Type B pancreatic cell (in vitro differentiated cells): Measurements from ENCODE around the gene GNB5. TPM values are rescaled to one million over a fixed set of nuclear protein-coding genes. Genes with fewer than 3 reads are reported as not detected.

ENCODE experiments used
- DNase-seq: peaks from one replicate; pipeline ENCODE4 v3.0.0; 2021; ENCODE audit warnings: mixed read lengths; ENCODE audit not compliant: unreplicated experiment; ENCODE audit errors: extremely low spot score
- H3K27ac Mint-ChIP-seq: 2 replicates; pipeline ENCODE4 v1.8.0; 2021; ENCODE audit warnings: mild to moderate bottlenecking, mixed read lengths
- H3K27me3 Mint-ChIP-seq: 2 replicates; pipeline ENCODE4 v1.8.0; 2021; ENCODE audit warnings: mixed read lengths
- H3K36me3 Mint-ChIP-seq: 2 replicates; pipeline ENCODE4 v1.8.0; 2021; ENCODE audit warnings: mixed read lengths
- H3K4me1 Mint-ChIP-seq: one replicate; pipeline ENCODE4 v1.8.0; 2021; ENCODE audit warnings: mixed read lengths; ENCODE audit not compliant: unreplicated experiment
- H3K4me3 Mint-ChIP-seq: 2 replicates; pipeline ENCODE4 v1.8.0; 2021; ENCODE audit warnings: mild to moderate bottlenecking, mixed read lengths
- H3K9me3 Mint-ChIP-seq: 2 replicates; pipeline ENCODE4 v1.8.0; 2021; ENCODE audit warnings: mixed read lengths
- CTCF ChIP-seq: fragments of 200-600 bp; sonication (generic); conservative IDR thresholded peaks from 2 replicates; pipeline ENCODE4 v1.5.0; 2021; ENCODE audit warnings: antibody characterized with exemption, mild to moderate bottlenecking
- total RNA-seq: library from RNA; stranded (reverse); gene quantifications from 2 replicates; pipeline ENCODE4 v1.2.1, GENCODE V29; 2021; ENCODE audit warnings: low replicate concordance

GNB5 gene
- total RNA-seq, 1 donor from 2014 or later, result 19.9 TPM

- Mint-ChIP-seq H3K36me3 (peaks cover 4% of the 10 kb centered on the region), H3K27ac (no peak overlapping the region), H3K27me3 (no peaks in the 10 kb centered on the region), H3K4me3 (no peak overlapping the region), H3K9me3 (no peaks in the 10 kb centered on the region), H3K4me1 (peaks cover 6% of the 10 kb centered on the region)
- no peak for TF ChIP-seq CTCF
- no peak for DNase-seq
Measured at GRCh38 chr15:52136442-52136980, 54.7 kb downstream of the GNB5 start.

GRCh38 chr15:52134502-52135144 lies 56.6 kb downstream of the GNB5 start:
- no peaks in the 10 kb centered on the region for H3K27me3 Mint-ChIP-seq
- H3K27ac Mint-ChIP-seq, result no peak overlapping the region
- DNase-seq, result no peak
- peaks cover 4% of the 10 kb centered on the region for H3K36me3 Mint-ChIP-seq
- H3K4me1 Mint-ChIP-seq, result peaks cover 1% of the 10 kb centered on the region
- no peak for TF ChIP-seq CTCF
- H3K9me3 Mint-ChIP-seq, result no peaks in the 10 kb centered on the region
- no peak overlapping the region for H3K4me3 Mint-ChIP-seq

- Mint-ChIP-seq H3K9me3 (no peaks in the 10 kb centered on the region), H3K27ac (no peak overlapping the region), H3K36me3 (peaks cover 4% of the 10 kb centered on the region), H3K27me3 (no peaks in the 10 kb centered on the region), H3K4me3 (no peak overlapping the region), H3K4me1 (no peaks in the 10 kb centered on the region)
- no peak for DNase-seq
- TF ChIP-seq CTCF, result no peak
Measured at GRCh38 chr15:52133510-52134220, 57.5 kb downstream of the GNB5 start.

- Mint-ChIP-seq H3K36me3 (peaks cover 4% of the 10 kb centered on the region), H3K9me3 (no peaks in the 10 kb centered on the region), H3K27ac (no peak overlapping the region), H3K4me3 (no peak overlapping the region), H3K27me3 (no peaks in the 10 kb centered on the region), H3K4me1 (no peaks in the 10 kb centered on the region)
- TF ChIP-seq CTCF, result no peak
- no peak for DNase-seq
Measured at GRCh38 chr15:52132066-52132465, 59.1 kb downstream of the GNB5 start.

- H3K27me3 Mint-ChIP-seq, result no peaks in the 10 kb centered on the region
- no peaks in the 10 kb centered on the region for H3K9me3 Mint-ChIP-seq
- H3K36me3 Mint-ChIP-seq, result peaks cover 4% of the 10 kb centered on the region
- no peak overlapping the region for H3K27ac Mint-ChIP-seq
- H3K4me1 Mint-ChIP-seq, result no peaks in the 10 kb centered on the region
- DNase-seq, result no peak
- TF ChIP-seq CTCF, result no peak
- H3K4me3 Mint-ChIP-seq, result no peak overlapping the region
Measured at GRCh38 chr15:52128568-52128967, 62.6 kb downstream of the GNB5 start.
